Retinal pigment epithelial cell (primary cell): ENCODE results near the gene MDM4.
A peak's percentile ranks its signal among the peaks of the same experiment; 100 is the strongest.

Source experiments
- DNase-seq: peaks from one replicate; pipeline ENCODE4 v3.0.0-alpha.2; 2010; ENCODE audit warnings: low read depth
- H3K4me3 ChIP-seq: 2 replicates; pipeline ENCODE4 v1.5.1; 2011; ENCODE audit warnings: mild to moderate bottlenecking, low read length, control low read depth, moderate library complexity
- TF ChIP-seq, protein P1 (sequence below): conservative IDR thresholded peaks from 2 replicates; pipeline ENCODE4 v1.5.1; 2011; ENCODE audit warnings: low read depth, low read length, control low read depth, inconsistent platforms

The MDM4 gene

DNA sequence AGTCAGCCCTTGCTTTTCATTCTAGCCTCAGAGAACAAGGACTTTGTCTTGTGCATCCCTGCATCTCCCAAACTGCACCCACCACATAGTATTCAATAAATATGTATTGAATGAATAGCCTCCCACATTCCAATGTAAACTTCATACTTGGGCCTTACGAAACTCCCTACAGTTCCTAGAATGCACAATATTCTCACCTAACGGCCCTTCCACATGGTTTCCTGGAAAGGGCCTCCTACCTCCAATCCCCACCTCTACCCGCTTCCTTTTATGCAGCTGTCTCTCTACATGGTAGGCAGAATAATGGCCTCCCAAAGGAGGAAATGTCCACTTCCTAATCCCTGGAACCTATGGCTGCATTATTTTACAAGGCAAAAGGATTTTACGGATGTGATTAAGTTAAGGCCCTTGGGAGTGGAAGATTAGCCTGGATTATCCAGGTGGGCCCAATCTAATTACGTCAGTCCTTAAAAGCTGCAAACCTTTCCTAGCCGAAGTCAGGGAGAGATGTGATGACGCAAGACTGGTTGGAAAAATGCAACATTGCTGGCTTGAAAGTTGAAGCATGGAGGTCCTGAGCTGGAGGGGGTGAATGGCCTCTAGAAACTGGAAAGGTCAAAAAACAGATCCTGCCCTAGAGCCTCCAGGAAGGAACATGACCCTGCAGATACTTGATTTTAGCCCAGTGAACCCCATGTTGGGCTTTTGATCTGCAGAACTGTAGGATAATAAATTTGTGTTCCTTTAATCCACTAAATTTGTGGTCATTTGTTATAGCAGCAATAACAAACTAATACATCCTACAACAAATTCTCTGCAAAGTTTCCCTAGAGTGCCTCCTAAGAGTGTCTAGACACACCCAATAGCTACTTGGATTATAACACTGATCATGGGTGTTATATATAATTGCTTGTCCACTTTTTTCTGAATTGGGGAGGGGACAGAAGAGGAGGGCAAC is 16.4 kb upstream of the MDM4 start:
- TF ChIP-seq, protein P1, sequence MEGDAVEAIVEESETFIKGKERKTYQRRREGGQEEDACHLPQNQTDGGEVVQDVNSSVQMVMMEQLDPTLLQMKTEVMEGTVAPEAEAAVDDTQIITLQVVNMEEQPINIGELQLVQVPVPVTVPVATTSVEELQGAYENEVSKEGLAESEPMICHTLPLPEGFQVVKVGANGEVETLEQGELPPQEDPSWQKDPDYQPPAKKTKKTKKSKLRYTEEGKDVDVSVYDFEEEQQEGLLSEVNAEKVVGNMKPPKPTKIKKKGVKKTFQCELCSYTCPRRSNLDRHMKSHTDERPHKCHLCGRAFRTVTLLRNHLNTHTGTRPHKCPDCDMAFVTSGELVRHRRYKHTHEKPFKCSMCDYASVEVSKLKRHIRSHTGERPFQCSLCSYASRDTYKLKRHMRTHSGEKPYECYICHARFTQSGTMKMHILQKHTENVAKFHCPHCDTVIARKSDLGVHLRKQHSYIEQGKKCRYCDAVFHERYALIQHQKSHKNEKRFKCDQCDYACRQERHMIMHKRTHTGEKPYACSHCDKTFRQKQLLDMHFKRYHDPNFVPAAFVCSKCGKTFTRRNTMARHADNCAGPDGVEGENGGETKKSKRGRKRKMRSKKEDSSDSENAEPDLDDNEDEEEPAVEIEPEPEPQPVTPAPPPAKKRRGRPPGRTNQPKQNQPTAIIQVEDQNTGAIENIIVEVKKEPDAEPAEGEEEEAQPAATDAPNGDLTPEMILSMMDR = no peak
- DNase-seq = no peak
- H3K4me3 ChIP-seq = no peak overlapping the region

DNA sequence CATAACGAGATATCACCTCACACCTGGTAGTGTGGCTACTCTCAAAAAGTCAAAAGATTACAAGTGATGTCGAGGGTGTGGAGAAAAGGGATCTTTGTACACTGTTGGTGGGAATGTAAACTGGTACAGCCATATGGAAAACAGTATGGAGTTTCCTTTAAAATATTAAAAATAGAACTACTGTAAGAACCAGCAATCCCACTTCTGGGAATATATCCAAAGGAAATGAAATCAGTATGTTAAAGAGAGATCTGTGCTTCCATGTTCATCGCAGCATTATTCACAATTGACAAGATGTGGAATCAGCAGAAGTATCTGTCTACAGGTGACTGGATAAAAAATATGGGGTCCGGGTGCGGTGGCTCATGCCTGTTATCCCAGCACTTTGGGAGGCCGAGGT is 14.0 kb upstream of the MDM4 start:
- H3K4me3 ChIP-seq = no peak overlapping the region
- DNase-seq = no peak
- TF ChIP-seq, protein P1 = no peak

DNA sequence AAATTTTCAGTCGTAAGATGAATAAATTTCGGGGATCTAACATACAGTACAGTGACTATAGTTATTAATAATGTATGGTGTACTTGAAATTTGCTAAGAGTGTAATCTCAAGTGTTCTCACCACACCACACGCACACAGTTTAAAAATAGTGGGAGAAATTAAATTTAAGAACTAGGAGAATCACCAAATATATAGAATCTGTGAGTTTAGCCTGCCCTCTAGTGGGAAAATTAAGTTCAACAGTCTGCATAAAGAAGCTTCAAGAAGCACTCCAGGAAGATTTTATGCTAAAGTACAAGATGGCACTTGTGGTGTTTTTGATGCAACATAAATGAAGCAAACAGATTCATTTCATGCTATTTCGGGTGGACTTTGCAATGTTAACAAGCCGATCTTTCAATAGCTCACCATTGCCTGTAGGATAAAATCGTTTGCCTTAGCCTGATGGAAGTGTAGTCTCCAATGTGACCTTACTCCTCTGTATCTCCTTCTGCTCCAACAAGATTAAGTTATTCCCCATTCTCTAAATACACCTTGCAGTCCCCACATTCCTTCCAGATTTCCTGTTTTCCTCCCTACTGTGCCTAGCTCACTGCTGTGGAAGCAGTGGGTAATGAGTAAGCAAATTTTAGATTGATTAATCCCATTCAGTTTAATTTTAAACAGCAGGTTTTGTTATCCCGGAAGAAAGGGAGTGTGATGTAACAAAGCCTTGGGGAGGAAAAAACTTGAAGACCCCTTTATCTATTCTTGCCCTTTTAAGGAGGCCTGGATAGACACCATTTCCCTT is 12.9 kb upstream of the MDM4 start:
- DNase-seq = no peak
- TF ChIP-seq, protein P1 = peak; percentile 50
- no peak overlapping the region for H3K4me3 ChIP-seq

DNA sequence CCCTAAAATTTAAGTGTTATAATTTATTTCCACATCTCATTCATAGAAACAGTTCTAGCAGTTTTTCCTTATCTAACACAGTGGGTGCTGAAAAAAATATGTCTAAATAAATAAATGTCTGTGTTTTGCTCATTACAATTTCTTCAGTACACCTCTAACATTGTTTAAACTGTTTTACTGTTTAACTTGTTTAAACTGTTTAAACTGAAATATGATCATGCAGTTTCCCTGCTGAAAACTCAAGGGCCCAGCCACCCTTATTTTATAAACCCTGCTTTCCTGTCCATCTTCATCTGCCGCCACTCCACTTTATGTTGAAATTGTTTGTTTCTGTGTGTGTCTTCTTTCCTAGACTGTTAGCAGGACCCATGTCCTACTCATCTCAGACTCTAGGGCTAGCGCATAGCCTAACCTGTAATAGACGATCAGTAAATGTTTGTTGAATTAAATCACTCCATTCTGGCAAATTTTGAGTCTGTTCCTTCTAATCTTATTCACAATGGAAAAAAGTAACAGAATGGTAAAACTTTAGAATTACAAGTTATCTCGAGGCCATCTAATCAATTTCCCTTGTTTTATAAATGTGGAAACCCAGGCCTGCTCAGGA is 12.2 kb upstream of the MDM4 start:
- H3K4me3 ChIP-seq = no peak overlapping the region
- no peak for DNase-seq
- TF ChIP-seq, protein P1 = no peak

DNA sequence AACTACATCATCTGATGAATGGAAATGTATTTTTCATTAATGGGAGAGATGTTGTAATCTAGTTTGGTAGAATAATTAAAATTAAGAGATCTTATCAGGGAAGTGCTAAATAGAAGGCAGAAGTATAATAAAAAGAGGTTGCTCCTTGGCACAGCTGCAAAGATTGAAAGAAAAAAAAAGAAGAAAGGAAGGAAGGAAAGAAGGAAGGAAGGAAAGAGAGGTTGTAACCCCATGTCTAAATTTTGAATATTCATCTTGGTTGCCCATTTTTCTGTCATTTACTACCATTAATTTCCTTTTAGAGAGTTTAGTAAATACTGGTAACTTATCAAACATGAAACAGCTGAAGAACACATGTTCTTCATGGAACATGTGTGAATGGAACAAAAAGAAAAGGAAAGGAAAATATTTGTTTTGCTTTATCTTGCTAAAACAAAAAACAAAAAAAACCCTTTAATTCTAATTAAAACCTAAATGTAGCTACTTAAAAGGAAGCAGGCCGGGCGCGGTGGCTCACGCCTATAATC is 10.5 kb upstream of the MDM4 start:
- TF ChIP-seq, protein P1 = no peak
- peak overlapping the region; percentile 60 for H3K4me3 ChIP-seq
- no peak for DNase-seq

DNA sequence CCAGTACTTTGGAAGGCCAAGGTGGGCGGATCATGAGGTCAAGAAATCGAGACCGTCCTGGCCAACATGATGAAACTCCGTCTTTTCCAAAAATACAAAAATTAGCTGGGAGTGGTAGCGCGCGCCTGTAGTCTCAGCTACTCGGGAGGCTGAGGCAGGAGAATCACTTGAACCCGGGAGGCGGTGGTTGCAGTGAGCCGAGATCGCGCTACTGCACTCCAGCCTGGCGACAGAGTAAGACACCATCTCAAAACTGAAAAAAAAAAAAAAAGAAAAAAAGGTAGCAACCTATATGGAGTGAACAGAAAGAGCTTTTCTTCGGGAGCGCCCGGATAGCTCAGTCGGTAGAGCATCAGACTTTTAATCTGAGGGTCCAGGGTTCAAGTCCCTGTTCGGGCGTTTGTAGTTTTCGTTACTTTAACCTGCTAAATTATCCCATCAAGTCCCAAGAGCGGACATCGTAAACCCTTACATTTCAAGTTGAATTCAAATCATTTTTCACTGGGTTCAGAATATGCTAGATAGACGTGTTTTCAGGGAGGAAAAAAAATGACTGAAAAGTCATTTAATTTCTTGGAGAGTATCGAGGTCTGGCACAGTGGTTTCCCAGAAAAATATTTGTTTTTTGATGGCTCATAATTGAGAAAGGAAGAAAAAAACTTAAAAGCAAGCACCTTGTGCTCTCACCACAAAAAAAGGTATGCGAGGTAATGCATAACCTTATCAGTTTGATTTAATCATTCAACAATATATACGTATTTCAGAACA is 9.8 kb upstream of the MDM4 start:
- DNase-seq = peak; percentile 74
- TF ChIP-seq, protein P1 = no peak
- H3K4me3 ChIP-seq = peak overlapping the region; percentile 86
